ENCODE data around the gene GLRA1.

DNA sequence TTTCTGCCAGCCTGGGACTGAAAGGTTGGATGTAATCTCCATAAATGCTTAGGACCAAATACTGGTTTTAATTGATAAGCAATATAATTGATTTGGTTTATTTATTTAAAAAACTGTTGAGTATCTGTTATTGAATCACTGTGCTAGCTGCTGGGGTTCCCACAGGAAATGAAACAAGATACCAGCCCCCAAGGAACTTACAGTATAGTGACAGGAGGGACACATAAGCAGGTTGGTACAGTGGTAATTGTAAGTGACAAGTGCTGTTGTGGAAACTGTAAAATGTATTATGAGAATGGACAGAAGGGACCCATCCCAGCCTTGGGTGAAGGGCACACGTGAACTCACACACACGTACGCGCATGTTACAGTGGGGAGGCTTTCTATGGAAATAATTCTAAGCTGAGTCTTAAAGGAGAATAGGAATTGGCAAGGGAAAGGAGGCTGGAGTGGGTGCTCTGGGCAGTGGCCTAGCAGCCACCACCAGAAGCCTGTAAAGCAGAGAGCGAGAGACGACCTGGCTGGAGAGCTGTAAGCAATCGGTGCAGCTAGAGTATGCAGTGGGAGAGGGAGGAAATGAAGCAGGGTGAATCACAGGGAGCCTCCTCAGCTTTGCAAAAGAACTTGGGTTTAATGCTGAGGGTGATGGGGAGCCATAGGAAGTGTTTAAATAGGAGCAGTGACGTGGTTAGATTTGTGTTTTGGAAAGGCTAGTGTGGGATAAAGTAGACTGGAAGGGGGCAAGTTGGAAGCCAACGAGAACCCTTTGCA is 39.3 kb downstream of the GLRA1 start:
- TF ChIP-seq, protein P1, sequence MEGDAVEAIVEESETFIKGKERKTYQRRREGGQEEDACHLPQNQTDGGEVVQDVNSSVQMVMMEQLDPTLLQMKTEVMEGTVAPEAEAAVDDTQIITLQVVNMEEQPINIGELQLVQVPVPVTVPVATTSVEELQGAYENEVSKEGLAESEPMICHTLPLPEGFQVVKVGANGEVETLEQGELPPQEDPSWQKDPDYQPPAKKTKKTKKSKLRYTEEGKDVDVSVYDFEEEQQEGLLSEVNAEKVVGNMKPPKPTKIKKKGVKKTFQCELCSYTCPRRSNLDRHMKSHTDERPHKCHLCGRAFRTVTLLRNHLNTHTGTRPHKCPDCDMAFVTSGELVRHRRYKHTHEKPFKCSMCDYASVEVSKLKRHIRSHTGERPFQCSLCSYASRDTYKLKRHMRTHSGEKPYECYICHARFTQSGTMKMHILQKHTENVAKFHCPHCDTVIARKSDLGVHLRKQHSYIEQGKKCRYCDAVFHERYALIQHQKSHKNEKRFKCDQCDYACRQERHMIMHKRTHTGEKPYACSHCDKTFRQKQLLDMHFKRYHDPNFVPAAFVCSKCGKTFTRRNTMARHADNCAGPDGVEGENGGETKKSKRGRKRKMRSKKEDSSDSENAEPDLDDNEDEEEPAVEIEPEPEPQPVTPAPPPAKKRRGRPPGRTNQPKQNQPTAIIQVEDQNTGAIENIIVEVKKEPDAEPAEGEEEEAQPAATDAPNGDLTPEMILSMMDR (optimal IDR thresholded peaks at IDR 0.05 in 1 of 3, IDR thresholded peaks at IDR 0.05 in 1 of 3, conservative IDR thresholded peaks at IDR 0.05 in 1 of 3; ENCODE audit: extremely low read depth in 1 of 3, insufficient read depth in 2 of 3, low read length in 3 of 3), result no peak
- TF ChIP-seq EZH2 (IDR thresholded peaks at IDR 0.05; ENCODE audit: low read length), result no peak
